Measurements from ENCODE around the gene MED12. TPM values are rescaled to one million over a fixed set of nuclear protein-coding genes. Genes with fewer than 3 reads are reported as not detected.

MED12 gene
- total RNA-seq, 2 experiments from 2014 or later = 23.1 to 31.1 TPM

DNA sequence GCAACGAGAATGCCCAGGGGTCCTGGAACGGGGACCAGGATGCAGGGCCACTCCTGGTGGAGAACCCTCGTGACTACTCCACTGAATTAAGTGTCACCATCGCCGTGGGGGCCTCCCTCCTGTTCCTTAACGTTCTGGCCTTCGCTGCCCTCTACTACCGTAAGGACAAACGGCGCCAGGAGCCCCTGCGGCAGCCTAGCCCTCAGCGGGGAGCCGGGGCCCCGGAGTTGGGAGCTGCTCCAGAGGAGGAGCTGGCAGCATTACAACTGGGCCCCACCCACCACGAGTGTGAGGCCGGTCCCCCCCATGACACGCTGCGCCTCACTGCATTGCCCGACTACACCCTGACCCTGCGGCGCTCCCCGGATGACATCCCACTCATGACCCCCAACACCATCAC lies 51.2 kb downstream of the MED12 start:
- Histone ChIP-seq H4K20me1 (ENCODE audit: insufficient read depth, low read length) (no peaks in the 10 kb centered on the region), H3K79me2 (ENCODE audit: insufficient read depth, low read depth, low read length) (no peaks in the 10 kb centered on the region), H3K4me2 (ENCODE audit: low read length) (no peak overlapping the region), H2AFZ (ENCODE audit: low read length) (no peak overlapping the region), H3K36me3 (ENCODE audit: insufficient read depth, low read length) (peaks cover 13% of the 10 kb centered on the region), H3K4me3 (ENCODE audit: low read depth, low read length, poor library complexity, severe bottlenecking) (no peak overlapping the region), H3K9me2 (ENCODE audit: insufficient read depth, low read length) (no peaks in the 10 kb centered on the region), H3K27ac (ENCODE audit: low read depth, low read length, poor library complexity, severe bottlenecking) (no peak overlapping the region), H3K4me1 (ENCODE audit: insufficient read depth, low read length, poor library complexity, severe bottlenecking) (no peaks in the 10 kb centered on the region), H3K9me3 (ENCODE audit: low read length) (no peaks in the 10 kb centered on the region)
- TF ChIP-seq, protein P1, sequence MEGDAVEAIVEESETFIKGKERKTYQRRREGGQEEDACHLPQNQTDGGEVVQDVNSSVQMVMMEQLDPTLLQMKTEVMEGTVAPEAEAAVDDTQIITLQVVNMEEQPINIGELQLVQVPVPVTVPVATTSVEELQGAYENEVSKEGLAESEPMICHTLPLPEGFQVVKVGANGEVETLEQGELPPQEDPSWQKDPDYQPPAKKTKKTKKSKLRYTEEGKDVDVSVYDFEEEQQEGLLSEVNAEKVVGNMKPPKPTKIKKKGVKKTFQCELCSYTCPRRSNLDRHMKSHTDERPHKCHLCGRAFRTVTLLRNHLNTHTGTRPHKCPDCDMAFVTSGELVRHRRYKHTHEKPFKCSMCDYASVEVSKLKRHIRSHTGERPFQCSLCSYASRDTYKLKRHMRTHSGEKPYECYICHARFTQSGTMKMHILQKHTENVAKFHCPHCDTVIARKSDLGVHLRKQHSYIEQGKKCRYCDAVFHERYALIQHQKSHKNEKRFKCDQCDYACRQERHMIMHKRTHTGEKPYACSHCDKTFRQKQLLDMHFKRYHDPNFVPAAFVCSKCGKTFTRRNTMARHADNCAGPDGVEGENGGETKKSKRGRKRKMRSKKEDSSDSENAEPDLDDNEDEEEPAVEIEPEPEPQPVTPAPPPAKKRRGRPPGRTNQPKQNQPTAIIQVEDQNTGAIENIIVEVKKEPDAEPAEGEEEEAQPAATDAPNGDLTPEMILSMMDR (conservative IDR thresholded peaks at IDR 0.05; ENCODE audit: low read length) = no peak
- TF ChIP-seq EZH2phosphoT487 (IDR thresholded peaks at IDR 0.05; ENCODE audit: borderline replicate concordance, low read depth, low read length) = no peak
- ChIA-PET CTCF (ENCODE audit: unreplicated experiment) (no interaction called here), POLR2A (no interaction called here)
- no TSS peak for BruUV-seq (replicated peaks)
- no peak for DNase-seq (ENCODE audit: low spot score)
- intact Hi-C loops (cut with micrococcal nuclease; ENCODE audit: unreplicated experiment) = no loop called here

DNA sequence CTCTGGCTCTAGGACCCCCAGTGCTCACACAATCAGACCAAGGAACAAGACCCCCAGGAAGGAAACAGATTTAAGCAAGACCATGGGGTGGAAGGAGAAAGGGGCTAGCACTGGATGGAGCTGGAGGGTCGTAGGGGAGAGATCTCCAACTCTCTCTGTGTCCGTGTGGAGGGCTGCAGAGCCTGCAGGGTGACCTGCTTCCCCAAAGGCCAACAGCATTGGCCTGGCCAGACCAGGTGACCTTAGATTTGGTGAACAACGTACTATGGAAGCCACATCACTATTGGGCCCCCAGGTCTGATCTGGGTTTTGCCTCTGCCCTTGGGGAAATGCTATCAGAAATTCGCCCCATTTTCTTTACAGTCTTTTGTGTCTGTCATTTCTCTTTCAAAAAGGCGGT lies 52.3 kb downstream of the MED12 start:
- DNase-seq (ENCODE audit: low spot score) = no peak
- no peak overlapping the region for H2AFZ ChIP-seq (ENCODE audit: low read length)
- BruUV-seq (replicated peaks) = no TSS peak
- H3K4me2 ChIP-seq (ENCODE audit: low read length) = no peak overlapping the region
- H3K36me3 ChIP-seq (ENCODE audit: insufficient read depth, low read length) = peaks cover 23% of the 10 kb centered on the region
- H3K9me3 ChIP-seq (ENCODE audit: low read length) = no peaks in the 10 kb centered on the region
- H3K9me2 ChIP-seq (ENCODE audit: insufficient read depth, low read length) = no peaks in the 10 kb centered on the region
- POLR2A ChIA-PET = no interaction called here
- no peaks in the 10 kb centered on the region for H4K20me1 ChIP-seq (ENCODE audit: insufficient read depth, low read length)
- CTCF ChIA-PET (ENCODE audit: unreplicated experiment) = no interaction called here
- no peak overlapping the region for H3K4me3 ChIP-seq (ENCODE audit: low read depth, low read length, poor library complexity, severe bottlenecking)
- no peaks in the 10 kb centered on the region for H3K4me1 ChIP-seq (ENCODE audit: insufficient read depth, low read length, poor library complexity, severe bottlenecking)
- TF ChIP-seq, protein P1 (conservative IDR thresholded peaks at IDR 0.05; ENCODE audit: low read length) = no peak
- no peak for TF ChIP-seq EZH2phosphoT487 (IDR thresholded peaks at IDR 0.05; ENCODE audit: borderline replicate concordance, low read depth, low read length)
- intact Hi-C loops (cut with micrococcal nuclease; ENCODE audit: unreplicated experiment) = loop anchor here (10.0 kb wide), 1 partner anchor 176 kb away; no protein-coding TSS in a partner anchor
- no peaks in the 10 kb centered on the region for H3K79me2 ChIP-seq (ENCODE audit: insufficient read depth, low read depth, low read length)
- no peak overlapping the region for H3K27ac ChIP-seq (ENCODE audit: low read depth, low read length, poor library complexity, severe bottlenecking)

DNA sequence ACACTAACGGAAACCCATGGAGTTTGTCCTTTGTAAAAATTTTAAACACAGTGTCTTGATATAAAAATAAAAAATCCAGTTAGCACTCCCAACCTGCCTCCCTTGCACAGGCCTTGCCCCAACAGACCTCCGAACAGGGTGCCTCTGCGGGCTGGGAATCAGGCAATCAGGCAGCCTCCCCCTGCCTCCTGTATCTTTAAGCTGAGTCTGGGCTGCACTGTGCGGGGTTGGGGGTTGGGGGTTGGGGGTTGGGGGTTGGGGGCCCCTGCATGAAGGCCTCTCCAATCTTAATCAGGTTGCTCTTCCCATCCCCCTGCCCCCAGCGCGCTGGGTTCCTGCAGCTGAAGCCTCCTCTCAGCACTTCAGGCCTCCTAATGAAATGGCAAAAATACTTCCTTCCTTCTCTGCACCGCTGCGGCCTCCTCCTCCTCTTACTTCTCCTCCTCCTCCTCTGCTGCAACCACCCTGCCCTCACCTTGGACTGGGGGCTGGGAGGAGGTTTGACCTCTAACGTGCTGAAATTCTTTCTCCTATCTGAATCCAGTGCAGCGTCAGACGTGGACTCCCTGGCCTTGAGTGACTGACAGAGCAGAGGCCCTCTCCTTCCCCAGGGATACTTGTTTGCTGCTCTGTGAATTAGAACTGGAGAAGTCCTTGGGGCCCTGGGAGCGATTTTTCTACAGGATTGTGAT lies 52.9 kb downstream of the MED12 start:
- POLR2A ChIA-PET = no interaction called here
- intact Hi-C loops (cut with micrococcal nuclease; ENCODE audit: unreplicated experiment) = loop anchor here (10.0 kb wide), 1 partner anchor 176 kb away; no protein-coding TSS in a partner anchor
- Histone ChIP-seq H3K4me3 (ENCODE audit: low read depth, low read length, poor library complexity, severe bottlenecking) (no peak overlapping the region), H3K4me2 (ENCODE audit: low read length) (no peak overlapping the region), H3K36me3 (ENCODE audit: insufficient read depth, low read length) (peaks cover 23% of the 10 kb centered on the region), H4K20me1 (ENCODE audit: insufficient read depth, low read length) (no peaks in the 10 kb centered on the region), H3K79me2 (ENCODE audit: insufficient read depth, low read depth, low read length) (no peaks in the 10 kb centered on the region), H3K27ac (ENCODE audit: low read depth, low read length, poor library complexity, severe bottlenecking) (no peak overlapping the region), H2AFZ (ENCODE audit: low read length) (no peak overlapping the region), H3K9me3 (ENCODE audit: low read length) (no peaks in the 10 kb centered on the region), H3K4me1 (ENCODE audit: insufficient read depth, low read length, poor library complexity, severe bottlenecking) (no peaks in the 10 kb centered on the region), H3K9me2 (ENCODE audit: insufficient read depth, low read length) (no peaks in the 10 kb centered on the region)
- no peak for DNase-seq (ENCODE audit: low spot score)
- no peak for TF ChIP-seq EZH2phosphoT487 (IDR thresholded peaks at IDR 0.05; ENCODE audit: borderline replicate concordance, low read depth, low read length)
- TF ChIP-seq, protein P1 (conservative IDR thresholded peaks at IDR 0.05; ENCODE audit: low read length) = no peak
- CTCF ChIA-PET (ENCODE audit: unreplicated experiment) = no interaction called here
- BruUV-seq (replicated peaks) = no TSS peak
